ENCODE data around the gene IRF3.
"Not testable (repeated sequence)": the region's sequence is repeated elsewhere in the genome, so short reads cannot be mapped to it uniquely, and the experiment has no call there.

IRF3 gene

GRCh38 chr19:49642492-49643035 is 23.1 kb downstream of the IRF3 start:
- DNase-seq = no peak

GRCh38 chr19:49641688-49642491 is 23.8 kb downstream of the IRF3 start, which contains the start of gene SCAF1:
SCAF1 (plus strand) TSS chr19:49642209; CDS start chr19:49645027, 2,818 bp downstream.
- DNase-seq = peak; percentile 100

- DNase-seq = peak; percentile 100
These were observed 25.4 kb downstream of the IRF3 start, which contains the start of gene RRAS for GRCh38 chr19:49640113-49640898. RRAS (minus strand) TSS chr19:49640143; CDS start chr19:49640098, 45 bp downstream.

- no peak for DNase-seq
These were observed 26.1 kb downstream of the IRF3 start for GRCh38 chr19:49639401-49640112.

- no peak for DNase-seq
These were observed 27.6 kb downstream of the IRF3 start for GRCh38 chr19:49637821-49638738.

GRCh38 chr19:49636233-49636932 is 29.3 kb downstream of the IRF3 start:
- DNase-seq = no peak

GRCh38 chr19:49635530-49636232 is 30.0 kb downstream of the IRF3 start:
- no peak for DNase-seq

- DNase-seq = not testable (repeated sequence)
These were observed 32.4 kb downstream of the IRF3 start for GRCh38 chr19:49633273-49633672.

- no peak for DNase-seq
These were observed 33.1 kb downstream of the IRF3 start for GRCh38 chr19:49632576-49632975.

- no peak for DNase-seq
These were observed 34.0 kb downstream of the IRF3 start for GRCh38 chr19:49631610-49632192.

GRCh38 chr19:49631014-49631588 is 34.6 kb downstream of the IRF3 start:
- no peak for DNase-seq

GRCh38 chr19:49629659-49630058 is 36.0 kb downstream of the IRF3 start:
- DNase-seq = no peak

- DNase-seq = no peak
These were observed 39.4 kb downstream of the IRF3 start for GRCh38 chr19:49626226-49626625.

- DNase-seq = no peak
These were observed 40.4 kb downstream of the IRF3 start for GRCh38 chr19:49624967-49625910.

GRCh38 chr19:49617860-49618259 is 47.8 kb downstream of the IRF3 start:
- not testable (repeated sequence) for DNase-seq

GRCh38 chr19:49616945-49617344 is 48.7 kb downstream of the IRF3 start:
- no peak for DNase-seq

- DNase-seq = no peak
These were observed 49.1 kb downstream of the IRF3 start for GRCh38 chr19:49616532-49616931.

GRCh38 chr19:49615861-49616260 is 49.8 kb downstream of the IRF3 start:
- DNase-seq = no peak
